ENCODE data around the gene ASAH2B.
"Not testable (repeated sequence)": the region's sequence is repeated elsewhere in the genome, so short reads cannot be mapped to it uniquely, and the experiment has no call there.

Gene ASAH2B

DNA sequence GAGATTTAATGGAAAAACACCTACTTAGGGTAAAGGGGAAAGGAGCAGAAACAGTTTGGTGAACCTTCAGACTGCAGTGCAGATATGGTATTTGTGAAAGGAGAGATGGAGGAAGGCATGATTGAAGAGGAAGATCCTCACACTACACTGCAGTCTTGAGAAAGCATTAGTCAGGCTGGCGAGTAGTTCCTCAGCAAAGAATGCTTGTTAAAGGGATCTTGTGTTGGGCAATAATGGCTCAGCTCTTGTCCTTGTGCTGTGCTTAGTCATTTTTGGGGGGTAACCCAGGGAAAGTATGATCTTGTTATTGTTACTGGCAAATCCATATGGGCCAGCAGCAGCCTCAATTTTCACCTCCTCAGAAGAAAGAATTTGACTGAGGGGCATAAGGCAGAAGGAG, 40.3 kb downstream of the ASAH2B start:
- in situ Hi-C loops (cut with MboI; ENCODE audit: low pct_unique_long_range_greater_than_20kb, low sequenced_read_pairs, unreplicated experiment); DNase-seq (ENCODE audit: low spot score): not testable (repeated sequence)

DNA sequence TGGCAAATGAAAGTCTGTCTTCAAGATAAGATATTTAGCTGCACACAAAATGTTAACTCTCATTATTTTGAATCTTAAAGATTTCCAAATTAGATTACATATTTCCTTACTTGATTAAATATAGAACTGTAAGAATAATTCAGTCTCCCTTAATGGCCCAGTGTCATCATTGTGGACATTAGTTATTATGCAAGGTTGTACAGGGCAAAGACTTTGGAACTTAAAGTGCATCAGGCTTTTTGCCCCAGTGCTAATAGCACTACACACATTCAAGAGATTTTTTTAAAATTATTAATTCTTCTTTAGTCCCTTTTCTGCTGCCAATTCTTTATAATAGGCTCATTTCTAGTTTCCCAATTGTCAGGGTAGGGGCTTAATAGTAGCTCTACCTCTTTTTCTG, 42.3 kb downstream of the ASAH2B start:
- in situ Hi-C loops (cut with MboI; ENCODE audit: low pct_unique_long_range_greater_than_20kb, low sequenced_read_pairs, unreplicated experiment); DNase-seq (ENCODE audit: low spot score): not testable (repeated sequence)

DNA sequence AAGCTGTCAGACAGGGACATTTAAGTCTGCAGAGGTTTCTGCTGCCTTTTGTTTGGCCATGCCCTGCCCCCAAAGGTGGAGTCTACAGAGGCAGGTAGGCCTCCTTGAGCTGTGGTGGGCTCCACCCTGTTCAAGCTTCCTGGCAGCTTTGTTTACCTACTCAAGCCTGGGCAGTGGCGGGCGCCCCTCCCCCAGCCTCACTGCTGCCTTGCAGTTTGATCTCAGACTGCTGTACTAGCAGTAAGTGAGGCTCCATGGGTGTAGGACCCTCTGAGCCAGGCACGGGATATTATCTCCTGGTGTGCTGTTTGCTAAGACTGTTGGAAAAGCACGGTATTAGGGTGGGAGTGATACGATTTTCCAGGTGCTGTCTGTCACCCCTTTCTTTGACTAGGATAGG, 48.2 kb downstream of the ASAH2B start:
- in situ Hi-C loops (cut with MboI; ENCODE audit: low pct_unique_long_range_greater_than_20kb, low sequenced_read_pairs, unreplicated experiment); DNase-seq (ENCODE audit: low spot score): not testable (repeated sequence)

DNA sequence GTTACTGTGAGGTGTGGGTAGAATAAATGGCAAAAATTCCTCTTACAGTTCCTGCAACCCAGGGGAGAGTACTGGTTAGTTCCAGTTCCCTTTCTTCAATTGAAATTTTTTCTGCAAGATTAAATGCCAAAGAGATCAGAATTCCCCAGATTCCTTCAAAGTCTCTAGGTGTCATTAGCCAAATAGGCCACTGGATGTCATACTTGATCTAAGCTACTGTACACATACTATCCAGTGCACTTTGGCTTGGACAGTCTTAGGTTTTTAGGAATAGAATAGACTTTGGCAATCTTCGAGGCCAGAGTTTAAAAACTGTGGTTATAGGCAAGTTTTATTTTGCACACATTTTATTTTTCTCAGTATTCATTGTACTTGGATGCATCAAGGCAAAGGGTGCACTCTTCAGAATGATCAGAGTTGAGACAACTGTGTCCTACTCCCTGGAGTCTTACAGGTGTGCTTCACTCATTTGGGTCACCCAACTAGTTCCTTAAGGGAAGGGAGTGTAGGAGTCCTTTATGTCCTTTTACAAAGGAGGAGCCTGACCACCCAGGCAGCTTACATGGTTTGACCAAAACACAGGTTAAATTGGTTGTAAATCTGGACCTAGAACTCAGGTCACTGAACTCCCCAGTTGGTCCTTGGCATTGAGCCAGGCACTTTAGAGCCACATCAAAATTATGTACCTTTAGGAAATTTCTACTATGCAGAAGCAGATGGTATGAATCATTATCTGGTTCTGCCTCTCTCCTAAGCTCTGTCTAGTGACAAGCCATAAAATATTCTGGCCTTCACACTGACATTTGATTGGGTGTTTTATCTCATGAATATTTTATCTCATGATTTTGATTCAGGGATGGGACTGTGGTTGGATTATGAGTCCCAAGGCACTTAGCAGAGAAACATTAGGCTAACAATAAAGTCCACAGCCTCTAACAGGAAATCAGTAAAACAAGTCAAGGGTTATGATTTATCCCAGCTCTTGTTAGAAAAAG, 49.5 kb downstream of the ASAH2B start:
- TF ChIP-seq, protein P1, sequence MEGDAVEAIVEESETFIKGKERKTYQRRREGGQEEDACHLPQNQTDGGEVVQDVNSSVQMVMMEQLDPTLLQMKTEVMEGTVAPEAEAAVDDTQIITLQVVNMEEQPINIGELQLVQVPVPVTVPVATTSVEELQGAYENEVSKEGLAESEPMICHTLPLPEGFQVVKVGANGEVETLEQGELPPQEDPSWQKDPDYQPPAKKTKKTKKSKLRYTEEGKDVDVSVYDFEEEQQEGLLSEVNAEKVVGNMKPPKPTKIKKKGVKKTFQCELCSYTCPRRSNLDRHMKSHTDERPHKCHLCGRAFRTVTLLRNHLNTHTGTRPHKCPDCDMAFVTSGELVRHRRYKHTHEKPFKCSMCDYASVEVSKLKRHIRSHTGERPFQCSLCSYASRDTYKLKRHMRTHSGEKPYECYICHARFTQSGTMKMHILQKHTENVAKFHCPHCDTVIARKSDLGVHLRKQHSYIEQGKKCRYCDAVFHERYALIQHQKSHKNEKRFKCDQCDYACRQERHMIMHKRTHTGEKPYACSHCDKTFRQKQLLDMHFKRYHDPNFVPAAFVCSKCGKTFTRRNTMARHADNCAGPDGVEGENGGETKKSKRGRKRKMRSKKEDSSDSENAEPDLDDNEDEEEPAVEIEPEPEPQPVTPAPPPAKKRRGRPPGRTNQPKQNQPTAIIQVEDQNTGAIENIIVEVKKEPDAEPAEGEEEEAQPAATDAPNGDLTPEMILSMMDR (IDR thresholded peaks at IDR 0.05; ENCODE audit: extremely low read depth, insufficient read depth, missing control alignments) = peak; percentile 25
- in situ Hi-C loops (cut with MboI; ENCODE audit: low pct_unique_long_range_greater_than_20kb, low sequenced_read_pairs, unreplicated experiment) = no loop called here
- peak; percentile 12 for DNase-seq (ENCODE audit: low spot score)

DNA sequence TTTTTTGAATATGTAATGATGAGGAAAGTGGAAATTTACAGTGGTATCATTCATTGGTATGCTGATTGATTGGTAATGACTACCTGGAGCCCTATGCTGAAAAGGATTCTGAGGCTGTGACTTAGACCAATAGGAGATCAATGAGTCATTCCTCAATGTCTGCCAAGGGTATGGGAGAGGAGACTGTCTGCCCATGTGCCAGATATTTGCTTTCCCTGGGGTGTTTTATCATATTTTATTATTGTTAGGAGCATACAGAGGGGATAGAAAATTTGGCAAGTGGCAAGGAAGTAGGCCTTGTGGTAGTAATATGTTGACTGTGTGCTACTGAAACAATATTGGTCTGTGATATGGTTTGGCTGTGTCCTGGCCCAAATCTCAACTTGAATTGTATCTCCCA, 54.8 kb downstream of the ASAH2B start:
- TF ChIP-seq, protein P1 (IDR thresholded peaks at IDR 0.05; ENCODE audit: extremely low read depth, insufficient read depth, missing control alignments) = no peak
- no peak for DNase-seq (ENCODE audit: low spot score)
- in situ Hi-C loops (cut with MboI; ENCODE audit: low pct_unique_long_range_greater_than_20kb, low sequenced_read_pairs, unreplicated experiment) = no loop called here

DNA sequence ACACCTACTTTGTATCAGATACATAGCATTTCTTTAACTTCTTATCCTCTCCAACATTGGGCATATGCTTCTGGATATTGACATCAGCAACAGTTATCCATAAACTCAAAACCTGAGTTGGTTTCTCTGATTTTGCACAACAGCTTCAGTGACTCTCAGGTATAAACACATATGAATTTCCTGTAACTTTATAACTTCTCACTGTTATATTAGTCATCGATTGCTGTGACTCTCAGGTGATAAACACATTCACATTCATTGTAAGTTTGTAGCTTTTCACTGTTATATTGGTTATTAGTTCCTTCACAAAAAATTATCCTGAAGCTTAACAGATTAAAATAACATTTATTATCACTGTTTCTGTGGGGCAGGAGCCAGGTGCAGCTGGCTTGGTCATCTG, 57.0 kb downstream of the ASAH2B start:
- in situ Hi-C loops (cut with MboI; ENCODE audit: low pct_unique_long_range_greater_than_20kb, low sequenced_read_pairs, unreplicated experiment) = no loop called here
- no peak for DNase-seq (ENCODE audit: low spot score)

DNA sequence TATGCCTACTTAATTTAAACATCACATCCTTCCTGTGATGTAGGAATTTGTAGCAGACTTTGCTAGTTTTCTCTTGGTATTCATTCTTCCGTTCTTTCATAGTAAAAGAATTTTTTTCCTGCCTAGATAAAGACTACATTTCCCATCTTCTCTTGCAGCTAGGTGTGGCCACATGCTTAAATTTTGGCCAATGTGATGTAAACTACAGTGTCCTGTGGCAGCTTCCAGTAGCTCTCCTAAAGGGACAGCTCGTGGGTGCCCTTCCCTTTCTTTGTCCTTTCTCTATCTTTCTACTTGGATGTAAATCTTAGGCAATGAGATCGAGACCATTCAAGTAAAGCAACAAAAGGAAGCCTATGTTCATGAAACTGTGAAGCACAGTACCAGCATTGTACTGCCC, 58.6 kb downstream of the ASAH2B start:
- in situ Hi-C loops (cut with MboI; ENCODE audit: low pct_unique_long_range_greater_than_20kb, low sequenced_read_pairs, unreplicated experiment) = no loop called here
- no peak for DNase-seq (ENCODE audit: low spot score)
- TF ChIP-seq, protein P1 (IDR thresholded peaks at IDR 0.05; ENCODE audit: extremely low read depth, insufficient read depth, missing control alignments) = no peak

More for the DNA sequence above, 57.0 kb downstream of the ASAH2B start:
- TF ChIP-seq, protein P1 (IDR thresholded peaks at IDR 0.05; ENCODE audit: extremely low read depth, insufficient read depth, missing control alignments) = no peak

DNA sequence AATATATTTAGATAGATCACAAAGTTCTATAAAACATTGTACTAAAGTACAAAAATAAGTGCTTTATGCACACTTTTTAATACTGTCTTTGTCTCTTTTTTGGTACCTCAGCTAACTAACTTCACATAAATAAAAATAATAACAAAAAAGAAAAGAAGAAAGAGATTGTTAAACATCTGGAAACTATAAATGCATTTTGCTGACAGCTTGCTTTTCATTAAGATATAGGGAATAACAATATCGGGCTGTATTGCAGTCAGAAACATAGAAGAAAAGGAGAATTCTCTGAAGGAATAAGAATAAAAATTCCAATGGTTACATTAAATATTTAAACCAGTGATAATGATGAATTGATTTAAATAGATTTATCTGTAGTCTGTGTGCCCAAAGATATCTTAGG, 59.9 kb downstream of the ASAH2B start:
- no peak for DNase-seq (ENCODE audit: low spot score)
- TF ChIP-seq, protein P1 (IDR thresholded peaks at IDR 0.05; ENCODE audit: extremely low read depth, insufficient read depth, missing control alignments) = no peak
- in situ Hi-C loops (cut with MboI; ENCODE audit: low pct_unique_long_range_greater_than_20kb, low sequenced_read_pairs, unreplicated experiment) = no loop called here

All from GM13977 (cell line).